Stimulated activated CD8-positive, alpha-beta memory T cell treated with anti-CD3 and anti-CD28 coated beads, Interleukin-12 subunit alpha, Interleukin-12 subunit beta, amount 100 ng/mL, for 4 hours (primary cell): ENCODE results near the gene CANX.
"Not testable (repeated sequence)": the region's sequence is repeated elsewhere in the genome, so short reads cannot be mapped to it uniquely, and the experiment has no call there.

ENCODE experiments used
- DNase-seq: peaks from one replicate; pipeline ENCODE4 v3.0.0-alpha.2; 2020; ENCODE audit warnings: low read depth

CANX gene, protein sequence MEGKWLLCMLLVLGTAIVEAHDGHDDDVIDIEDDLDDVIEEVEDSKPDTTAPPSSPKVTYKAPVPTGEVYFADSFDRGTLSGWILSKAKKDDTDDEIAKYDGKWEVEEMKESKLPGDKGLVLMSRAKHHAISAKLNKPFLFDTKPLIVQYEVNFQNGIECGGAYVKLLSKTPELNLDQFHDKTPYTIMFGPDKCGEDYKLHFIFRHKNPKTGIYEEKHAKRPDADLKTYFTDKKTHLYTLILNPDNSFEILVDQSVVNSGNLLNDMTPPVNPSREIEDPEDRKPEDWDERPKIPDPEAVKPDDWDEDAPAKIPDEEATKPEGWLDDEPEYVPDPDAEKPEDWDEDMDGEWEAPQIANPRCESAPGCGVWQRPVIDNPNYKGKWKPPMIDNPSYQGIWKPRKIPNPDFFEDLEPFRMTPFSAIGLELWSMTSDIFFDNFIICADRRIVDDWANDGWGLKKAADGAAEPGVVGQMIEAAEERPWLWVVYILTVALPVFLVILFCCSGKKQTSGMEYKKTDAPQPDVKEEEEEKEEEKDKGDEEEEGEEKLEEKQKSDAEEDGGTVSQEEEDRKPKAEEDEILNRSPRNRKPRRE

DNA sequence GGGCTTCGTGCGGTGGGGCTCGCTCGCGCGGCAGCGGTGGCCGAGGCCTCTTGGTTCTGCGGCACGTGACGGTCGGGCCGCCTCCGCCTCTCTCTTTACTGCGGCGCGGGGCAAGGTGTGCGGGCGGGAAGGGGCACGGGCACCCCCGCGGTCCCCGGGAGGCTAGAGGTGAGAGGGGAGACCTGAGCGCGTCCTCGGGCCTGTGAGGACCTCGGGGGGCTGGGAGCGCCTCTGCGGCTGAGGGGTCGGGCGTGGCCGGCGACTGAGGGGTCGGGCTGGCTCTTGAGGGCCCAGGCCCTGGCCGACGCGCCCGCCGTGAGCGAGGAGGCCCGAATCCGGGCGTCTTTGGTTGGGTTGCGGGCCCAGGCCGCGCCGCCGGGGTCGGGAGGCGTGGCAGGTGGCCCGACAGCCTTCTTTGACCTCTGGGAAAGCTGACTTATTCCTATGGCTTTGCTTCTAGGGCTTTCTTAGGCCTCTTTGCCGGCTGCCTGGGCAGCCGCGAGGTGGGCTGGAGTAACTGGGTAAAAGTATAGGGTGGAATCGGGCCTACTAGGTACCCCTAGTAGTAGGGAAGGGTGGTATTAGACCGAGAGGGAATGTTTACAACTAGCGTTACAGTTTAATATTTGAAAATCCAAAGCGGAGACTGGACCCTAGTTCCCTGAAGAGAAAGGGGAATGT is at the start of gene CANX:
TSS of gene CANX (plus strand) at position 33 of the 681 bp plus-strand sequence. CDS start 6,715 bp downstream, outside the sequence.
- no peak for DNase-seq

DNA sequence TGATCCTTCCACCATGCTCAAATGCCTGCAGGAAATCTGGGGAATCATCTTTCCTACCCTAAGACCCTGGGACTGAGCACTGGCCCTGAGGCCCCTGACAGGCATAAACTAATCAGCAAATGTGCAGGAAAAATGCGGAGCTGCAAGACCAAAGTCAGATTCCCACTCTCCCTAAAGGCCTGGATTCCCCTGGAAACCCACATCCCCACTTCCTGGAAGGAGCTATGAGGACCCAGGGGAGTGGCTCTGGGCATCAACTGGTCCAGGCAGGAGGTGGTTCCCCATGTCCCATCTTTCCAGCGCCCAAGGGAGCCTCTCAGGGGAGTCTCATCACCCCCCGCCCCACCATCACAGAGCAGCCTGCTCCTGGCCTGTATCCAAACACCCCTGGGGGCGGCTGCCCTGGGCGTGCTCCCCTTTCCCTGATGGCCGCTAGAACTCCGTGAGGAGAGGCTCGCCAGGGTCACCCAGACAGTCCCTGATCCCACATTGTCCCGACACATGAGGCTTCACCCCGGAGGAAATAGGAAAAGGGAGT is 49.5 kb upstream of the CANX start:
- DNase-seq, result not testable (repeated sequence)

DNA sequence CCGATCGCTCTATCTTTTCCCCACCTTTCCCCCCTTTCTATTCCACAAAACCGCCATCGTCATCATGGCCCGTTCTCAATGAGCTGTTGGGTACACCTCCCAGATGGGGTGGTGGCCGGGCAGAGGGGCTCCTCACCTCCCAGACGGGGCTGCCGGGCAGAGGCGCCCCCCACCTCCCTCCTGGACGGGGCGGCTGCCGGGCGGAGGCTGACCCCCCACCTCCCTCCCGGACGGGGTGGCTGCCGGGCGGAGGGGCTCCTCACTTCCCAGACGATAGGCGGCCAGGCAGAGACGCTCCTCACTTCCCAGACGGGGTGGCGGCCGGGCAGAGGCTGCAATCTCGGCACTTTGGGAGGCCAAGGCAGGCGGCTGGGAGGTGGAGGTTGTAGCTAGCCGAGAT is 48.5 kb upstream of the CANX start:
- DNase-seq, result not testable (repeated sequence)

DNA sequence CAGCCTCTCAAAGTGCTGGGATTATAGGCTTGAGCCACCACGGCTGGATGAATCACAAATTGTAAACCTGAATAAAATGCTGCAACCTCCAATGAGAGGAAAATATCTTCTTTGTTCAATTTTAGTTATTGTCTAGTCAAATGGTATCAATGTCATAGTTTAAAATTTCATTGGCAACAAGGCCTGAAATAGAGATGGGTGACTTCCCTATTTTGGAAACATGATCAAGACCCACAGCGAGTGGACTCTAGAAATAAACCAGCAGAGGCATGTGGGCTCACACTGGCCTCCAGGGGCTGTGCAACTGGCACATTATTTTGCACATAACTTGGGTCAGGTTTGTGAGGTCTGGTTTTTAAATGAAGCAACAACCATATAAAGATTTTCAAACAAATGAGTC is 45.6 kb upstream of the CANX start:
- not testable (repeated sequence) for DNase-seq

DNA sequence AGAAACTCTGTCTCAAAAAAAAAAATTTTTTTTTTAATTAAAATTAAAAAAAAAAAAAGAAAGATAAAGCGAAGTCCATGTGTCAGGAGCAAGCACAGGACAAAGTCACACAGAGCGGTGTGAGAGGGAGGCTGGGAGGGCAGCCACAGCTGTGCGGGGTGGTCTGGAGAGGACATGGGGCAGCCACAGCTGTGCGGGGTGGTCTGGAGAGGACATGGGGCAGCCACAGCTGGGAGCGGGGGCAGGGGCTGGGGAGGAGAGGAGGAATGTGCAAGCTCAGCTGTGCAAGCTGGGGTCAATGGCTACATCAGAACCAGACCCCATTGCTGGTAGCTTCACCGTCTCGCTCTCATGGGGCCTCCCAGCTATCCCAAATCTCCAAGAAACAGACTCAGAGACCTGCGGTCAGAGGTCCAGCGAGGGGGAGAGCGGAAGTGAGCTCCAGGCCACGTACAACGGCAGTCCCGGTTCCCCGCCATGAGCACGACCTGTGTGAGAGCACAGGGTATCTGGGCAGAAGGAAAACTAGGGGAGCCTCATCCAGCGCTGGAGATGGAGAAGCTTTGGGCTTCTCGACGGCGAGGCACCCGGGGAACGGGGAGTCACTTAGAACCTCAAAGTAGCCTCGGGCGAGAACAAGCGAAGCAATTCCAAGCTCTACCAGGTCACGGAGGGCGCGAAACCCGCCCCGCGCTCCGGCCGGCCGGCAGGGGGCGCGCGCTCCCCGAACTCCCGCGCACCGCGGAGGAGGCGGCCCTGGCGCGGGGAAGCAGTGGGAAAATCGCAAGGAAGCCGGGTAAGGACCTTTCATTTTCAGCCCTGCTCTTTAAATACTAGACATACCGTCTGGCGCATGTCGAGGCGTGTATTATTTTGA is 41.2 kb upstream of the CANX start:
- DNase-seq, result not testable (repeated sequence)

DNA sequence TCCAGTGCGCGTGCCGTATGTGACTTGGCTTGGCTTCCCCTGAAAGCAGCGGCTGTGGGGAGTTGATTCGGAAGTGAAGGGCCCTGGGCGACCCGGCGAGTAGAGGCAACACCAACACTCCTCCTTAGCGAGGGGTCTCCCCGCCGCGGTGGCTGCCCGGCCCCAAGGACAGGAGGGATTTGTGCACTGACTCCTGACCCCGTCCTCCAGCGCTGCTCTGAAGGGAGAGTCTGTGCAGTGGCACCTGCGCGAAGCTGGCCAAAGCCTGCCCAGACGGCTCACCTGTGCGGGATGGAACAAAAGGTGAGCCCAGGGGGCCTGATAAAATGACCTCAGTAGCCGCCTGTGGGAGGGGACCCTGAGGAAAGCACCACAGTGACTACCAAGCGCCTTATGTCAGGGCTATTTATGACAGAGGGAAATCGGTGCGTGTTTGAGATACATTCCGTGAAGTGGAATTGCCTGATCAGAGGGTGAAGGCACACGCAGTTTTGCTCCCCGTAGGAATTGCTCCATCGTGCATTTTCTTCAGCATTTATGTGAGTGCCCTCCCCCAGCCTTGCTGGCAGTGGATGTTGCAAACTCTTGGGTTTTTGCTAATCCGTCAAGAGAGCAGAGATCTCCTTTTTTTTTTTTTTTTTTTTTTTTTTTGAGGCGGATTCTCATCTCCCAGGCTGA is 40.4 kb upstream of the CANX start:
- DNase-seq, result not testable (repeated sequence)

DNA sequence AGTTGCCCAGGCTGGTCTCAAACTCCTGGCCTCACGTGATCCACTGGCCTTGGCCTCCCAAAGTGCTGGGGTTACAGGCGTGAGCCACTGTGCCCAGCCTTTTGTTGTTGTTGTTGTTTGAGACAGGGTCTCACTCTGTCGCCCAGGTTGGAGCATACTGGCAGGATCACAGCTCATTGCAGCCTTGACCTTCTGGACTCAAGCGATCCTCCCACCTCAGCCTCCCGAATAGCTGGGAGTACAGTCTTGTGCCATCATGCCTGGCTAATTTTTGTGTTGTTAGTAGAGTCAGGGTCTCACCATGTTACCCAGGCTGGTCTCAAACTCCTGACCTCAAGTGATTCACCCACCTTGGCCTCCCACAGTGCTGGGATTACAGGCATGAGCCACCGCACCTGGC is 37.1 kb upstream of the CANX start:
- DNase-seq, result not testable (repeated sequence)

DNA sequence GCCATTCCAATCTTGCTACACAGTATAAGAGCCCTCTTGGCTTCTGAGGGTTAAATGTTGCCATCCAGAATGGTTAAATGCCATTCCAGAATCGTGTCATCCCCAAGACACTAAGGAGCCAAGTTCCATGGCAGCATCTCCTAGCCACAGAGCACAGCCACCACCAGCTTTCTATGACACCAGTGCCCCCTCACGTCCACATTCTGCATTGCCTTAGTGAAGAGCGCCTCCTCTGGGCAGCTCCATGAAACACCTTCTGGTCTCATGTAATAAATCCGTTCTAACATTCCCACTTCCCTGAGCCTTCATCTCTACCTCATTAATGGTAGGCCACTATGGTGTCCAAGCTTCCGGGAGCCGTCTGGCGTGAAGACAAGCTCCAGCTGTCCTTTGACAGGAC is 30.4 kb upstream of the CANX start:
- DNase-seq, result no peak

DNA sequence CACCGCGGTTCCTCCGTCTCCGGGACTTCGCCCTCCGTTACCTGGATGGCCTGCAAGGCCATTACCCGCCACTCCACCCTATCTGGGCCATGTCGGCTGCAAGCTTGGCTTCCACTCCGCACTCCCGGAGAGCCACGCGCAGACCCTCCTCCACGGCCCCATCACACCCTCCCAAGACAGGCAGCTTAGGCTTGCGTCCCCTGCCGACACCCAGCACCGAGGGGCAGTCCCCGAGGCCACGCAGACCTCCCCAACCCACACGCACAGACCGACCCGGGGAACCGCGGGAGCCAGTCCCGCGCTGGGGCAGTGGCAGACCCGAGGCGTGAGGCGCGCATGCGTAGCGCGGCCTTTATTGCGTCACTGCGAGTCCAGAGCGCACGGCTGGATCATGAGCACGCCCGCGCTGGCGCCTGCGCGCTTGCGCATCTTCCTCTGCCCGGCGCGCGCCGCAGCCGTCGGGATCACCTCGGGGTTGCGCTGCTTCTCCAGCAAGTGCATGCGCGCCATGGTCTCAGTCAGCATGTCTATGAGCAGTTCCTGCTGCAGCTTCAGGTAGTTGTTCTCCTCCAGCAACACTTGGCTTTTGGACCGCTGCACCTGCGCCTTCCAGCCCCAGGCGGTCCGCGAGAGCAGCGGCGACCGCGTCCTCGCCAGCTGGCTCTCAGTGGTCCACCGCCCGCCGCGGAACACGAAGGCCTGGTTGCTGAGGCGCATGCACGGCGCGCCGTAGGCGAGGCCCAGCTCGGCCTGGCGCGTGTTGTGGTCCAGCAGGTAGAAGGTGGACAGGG is 20.3 kb upstream of the CANX start:
- peak; percentile 88 for DNase-seq

DNA sequence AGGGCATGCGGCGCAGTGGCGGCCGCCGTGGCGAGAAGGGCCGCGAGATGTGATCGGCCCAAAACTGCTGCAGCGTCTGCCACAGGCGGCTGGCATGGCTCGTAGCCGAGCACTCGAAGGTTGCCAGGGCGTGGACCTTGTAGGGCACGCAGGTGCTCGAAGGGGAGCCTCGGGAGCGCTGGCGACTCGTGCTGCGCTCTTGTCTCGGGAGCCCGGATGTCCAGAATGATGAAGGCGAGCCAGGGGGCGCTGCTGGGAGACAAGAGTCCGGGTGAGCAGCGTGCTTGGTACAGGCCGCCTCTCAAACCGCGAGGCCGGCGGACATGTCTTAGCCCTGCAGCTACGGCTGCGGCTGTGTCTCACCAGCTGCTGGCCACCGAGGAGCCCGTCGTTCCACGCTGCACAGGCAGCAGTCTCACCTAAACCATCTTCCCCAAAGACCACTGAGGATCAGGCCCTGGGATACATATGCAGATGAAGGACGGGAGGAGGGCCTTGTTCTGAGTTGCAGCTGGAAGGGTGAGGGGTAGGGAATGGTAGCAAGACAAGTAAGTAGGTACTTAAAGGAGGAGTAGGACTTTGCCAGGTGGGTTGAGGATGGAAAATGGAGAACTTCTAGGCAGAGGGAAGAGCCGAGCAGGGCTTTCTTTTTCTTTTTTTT is 19.6 kb upstream of the CANX start:
- peak; percentile 49 for DNase-seq

DNA sequence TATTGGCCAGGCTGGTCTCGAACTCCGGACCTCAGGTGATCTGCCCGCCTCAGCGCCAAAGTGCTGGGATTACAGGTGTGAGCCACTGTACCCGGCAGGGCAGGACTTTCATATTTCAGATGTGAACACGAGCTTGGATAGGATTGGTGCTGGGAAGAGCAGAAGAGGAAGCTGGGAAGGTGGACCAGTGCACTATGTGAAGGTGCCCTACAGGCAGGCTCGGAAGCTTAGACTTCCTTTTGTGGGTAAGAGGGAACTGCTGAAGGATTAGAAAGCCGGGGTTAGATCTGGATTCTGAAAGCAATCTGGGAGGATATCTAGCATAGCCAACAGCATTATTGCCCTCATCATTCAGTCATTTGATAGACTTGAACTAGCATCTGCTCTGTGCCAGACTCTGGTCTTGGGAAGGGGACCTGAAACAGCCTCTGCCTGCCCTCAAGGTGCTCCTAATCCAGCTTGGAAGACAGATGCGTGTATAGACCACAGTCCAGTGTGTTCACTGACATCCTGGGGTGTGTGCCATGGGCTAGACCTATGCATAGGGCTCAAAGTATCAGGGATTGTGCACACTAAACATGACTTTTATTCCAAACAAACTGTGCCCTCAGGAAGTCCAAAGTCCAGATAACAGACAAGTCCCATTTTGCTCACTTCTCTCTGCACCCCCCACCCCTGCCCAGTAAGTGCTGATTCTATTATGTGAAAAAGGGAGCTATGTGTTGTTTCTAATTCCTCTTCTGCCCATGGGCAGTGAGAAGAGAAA is 18.6 kb upstream of the CANX start:
- no peak for DNase-seq

DNA sequence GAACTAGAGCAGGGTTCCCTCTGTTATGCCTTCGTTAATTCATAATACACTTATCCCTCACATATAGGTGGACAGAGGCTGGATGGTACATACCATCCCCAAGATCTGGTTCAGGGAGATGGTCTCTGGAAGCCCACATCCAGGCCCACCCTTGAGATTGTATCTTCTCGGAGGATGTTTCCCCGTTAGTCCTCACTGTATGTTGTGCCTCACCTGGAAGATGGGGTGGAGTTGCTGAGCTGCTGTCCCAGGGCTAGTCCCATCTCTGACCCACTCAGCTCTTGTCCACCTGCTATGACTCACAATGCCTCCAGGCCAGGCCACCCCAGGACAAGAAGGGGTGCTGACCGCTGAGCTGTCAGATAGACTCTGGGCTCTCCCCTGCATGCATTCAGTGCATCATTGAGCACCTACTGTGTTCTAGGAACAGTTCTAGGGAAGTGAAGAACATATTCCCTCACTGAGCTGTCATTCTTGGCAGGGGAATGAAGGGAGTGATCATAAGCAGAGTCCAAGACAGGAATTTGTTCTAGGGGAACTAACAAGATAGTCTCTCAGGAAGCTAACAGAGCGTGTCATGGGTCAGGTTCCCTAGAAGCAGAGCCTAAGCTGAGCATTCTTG is 17.9 kb upstream of the CANX start, which contains the start of gene CBY3:
TSS of gene CBY3 (minus strand) at position 255 of the 622 bp plus-strand sequence. CDS start at position 139, 116 bp downstream.
- DNase-seq, result no peak

DNA sequence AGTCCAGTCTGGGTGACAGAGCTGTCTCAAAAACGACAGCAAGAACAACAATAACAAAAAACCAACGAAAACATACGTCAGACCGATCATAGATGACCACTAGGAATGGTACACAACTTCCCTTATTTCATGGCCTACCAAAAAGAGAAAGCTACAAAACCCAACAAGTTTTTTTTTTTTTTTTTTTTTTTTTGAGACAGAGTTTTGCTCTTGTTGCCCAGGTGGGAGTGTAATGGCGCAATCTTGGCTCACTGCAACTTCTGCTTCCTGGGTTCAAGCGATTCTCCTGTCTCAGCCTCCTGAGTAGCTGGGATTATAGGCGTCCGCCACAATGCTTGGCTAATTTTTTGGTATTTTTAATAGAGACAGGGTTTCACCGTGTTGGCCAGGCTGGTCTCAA is 9.6 kb upstream of the CANX start:
- DNase-seq, result not testable (repeated sequence)

DNA sequence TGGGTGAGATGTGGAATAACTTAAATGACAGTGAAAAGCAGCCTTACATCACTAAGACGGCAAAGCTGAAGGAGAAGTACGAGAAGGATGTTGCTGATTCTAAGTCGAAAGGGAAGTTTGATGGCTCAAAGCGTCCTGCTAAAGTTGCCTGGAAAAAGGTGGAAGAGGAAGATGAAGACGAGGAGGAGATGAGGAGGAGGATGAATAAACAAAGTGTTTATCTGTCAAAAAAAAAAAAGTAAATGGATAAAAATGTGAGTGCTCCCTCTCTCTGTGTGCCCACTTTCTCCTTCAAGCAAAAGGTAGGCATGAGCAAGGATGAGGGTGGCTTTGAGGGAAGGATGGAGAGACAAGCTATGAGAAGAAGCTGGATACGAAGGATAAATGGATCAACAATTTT is 4.2 kb upstream of the CANX start:
- no peak for DNase-seq

DNA sequence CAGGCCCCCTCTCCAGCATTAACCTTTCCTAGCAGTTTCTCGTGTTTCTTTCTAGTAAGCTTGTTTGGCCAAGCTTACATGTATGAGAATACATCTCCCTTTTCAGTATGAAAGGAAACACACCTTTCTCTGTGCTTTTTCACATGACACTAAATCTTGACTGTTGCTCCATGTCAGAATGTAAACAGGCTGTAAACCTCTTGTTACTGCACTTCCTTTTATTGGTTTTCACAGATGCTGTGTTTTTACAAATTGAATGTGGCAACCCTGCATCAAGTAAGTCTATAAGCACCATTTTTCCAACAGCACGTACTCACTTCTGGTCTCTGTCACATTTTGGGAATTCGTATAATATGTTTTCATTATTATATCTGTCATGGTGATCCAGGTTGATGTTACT is 2.2 kb upstream of the CANX start:
- no peak for DNase-seq

DNA sequence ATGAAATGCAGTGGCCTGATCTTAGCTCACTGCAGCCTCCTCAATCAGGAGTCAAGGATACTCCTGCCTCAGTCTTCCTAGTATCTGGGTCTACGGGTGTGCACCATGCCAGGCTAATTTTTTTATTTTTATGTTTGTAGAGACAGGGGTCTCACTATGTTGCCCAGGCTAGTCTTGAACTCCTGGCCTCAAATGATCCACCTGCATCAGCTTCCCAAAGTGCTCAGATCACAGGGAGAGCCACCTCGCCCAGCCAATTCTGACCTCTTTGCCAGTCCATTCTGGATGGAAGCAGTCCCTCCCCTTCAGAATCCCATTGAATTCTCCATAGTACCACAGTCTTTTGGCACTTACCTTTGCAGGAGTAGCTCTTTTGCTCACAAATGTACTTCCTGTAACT is 1.7 kb upstream of the CANX start:
- no peak for DNase-seq

DNA sequence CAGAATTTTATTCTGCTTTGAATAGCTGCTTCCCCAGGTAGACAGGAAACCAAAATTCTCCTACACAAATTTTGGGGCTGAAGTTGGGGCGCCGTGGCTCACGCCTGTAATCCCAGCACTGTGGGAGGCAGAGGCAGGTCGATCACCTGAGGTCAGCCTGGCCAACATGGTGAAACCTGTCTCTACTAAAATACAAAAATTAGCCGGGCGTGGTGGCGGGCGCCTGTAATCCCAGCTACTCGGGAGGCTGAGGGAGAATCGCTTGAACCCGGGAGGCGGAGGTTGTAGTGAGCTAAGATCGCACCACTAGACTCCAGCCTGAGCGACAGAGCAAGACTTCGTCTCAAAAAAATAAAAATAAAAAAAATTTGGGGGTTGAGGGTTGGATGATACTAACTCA is 1.2 kb upstream of the CANX start:
- DNase-seq, result not testable (repeated sequence)
